HepG2 (cell line): Measurements from ENCODE around the gene ADCY7. TPM values are rescaled to one million over a fixed set of nuclear protein-coding genes. Genes with fewer than 3 reads are reported as not detected.

ENCODE experiments used
- FOXC1 ChIP-seq: sonication (generic); formaldehyde crosslinking; IDR thresholded peaks from 2 replicates; pipeline ENCODE4 v1.8.0; 2022; ENCODE audit warnings: mild to moderate bottlenecking, missing genetic modification reagents, borderline replicate concordance
- MTF1 ChIP-seq: sonication (generic); formaldehyde crosslinking; IDR thresholded peaks from 2 replicates; pipeline ENCODE4 v1.5.0; 2020; ENCODE audit warnings: missing genetic modification reagents
- NCOA1 ChIP-seq: sonication (generic); formaldehyde crosslinking; IDR thresholded peaks from 2 replicates; pipeline ENCODE4 v1.9.0; 2021; ENCODE audit warnings: missing genetic modification reagents
- RXRA ChIP-seq: sonication (generic); formaldehyde crosslinking; IDR thresholded peaks from 2 replicates; pipeline ENCODE4 v1.5.1; 2020; ENCODE audit warnings: missing genetic modification reagents
- SALL1 ChIP-seq: sonication (generic); formaldehyde crosslinking; IDR thresholded peaks from 2 replicates; pipeline ENCODE4 v1.8.0; 2022; ENCODE audit warnings: mild to moderate bottlenecking, missing genetic modification reagents
- SNAPC4 ChIP-seq: sonication (generic); formaldehyde crosslinking; IDR thresholded peaks from 2 replicates; pipeline ENCODE4 v1.4.0; 2020; ENCODE audit warnings: mild to moderate bottlenecking, missing genetic modification reagents
- ZBTB7B ChIP-seq: sonication (generic); formaldehyde crosslinking; IDR thresholded peaks from 2 replicates; pipeline ENCODE4 v1.4.0; 2020; ENCODE audit warnings: missing genetic modification reagents
- ZNF687 ChIP-seq: sonication (generic); formaldehyde crosslinking; IDR thresholded peaks from 2 replicates; pipeline ENCODE4 v1.5.1; 2020; ENCODE audit warnings: mild to moderate bottlenecking, missing genetic modification reagents, moderate library complexity
- ZNF703 ChIP-seq: sonication (generic); formaldehyde crosslinking; IDR thresholded peaks from 2 replicates; pipeline ENCODE4 v1.5.1; 2020; ENCODE audit warnings: missing genetic modification reagents, mild to moderate bottlenecking, moderate library complexity, borderline replicate concordance
- ZNF777 ChIP-seq: sonication (generic); formaldehyde crosslinking; IDR thresholded peaks from 2 replicates; pipeline ENCODE4 v1.4.0; 2020; ENCODE audit warnings: missing genetic modification reagents
- polyA plus RNA-seq, 8 experiments: library from polyadenylated mRNA; depleted of rRNA in 3 of 8; stranded (reverse) in 7 of 8; unstranded in 1 of 8; fragments of >200 nt; fragmentation: Illumina TruSeq in 4 of 8; extraction: Trizol in 4 of 8; gene quantifications; 2 replicates each; pipeline versions ENCODE4 v1.2.1 to v1.2.3, GENCODE V29; 2011 to 2016; ENCODE audit warnings: low read depth in 4 of 8, missing spikeins in 1 of 8, mixed read lengths in 1 of 8; ENCODE audit not compliant: insufficient read depth in 1 of 8
- total RNA-seq, 5 experiments: library from RNA; depleted of rRNA; stranded (reverse); fragments of >200 nt; fragmentation: Illumina TruSeq; extraction: Trizol; gene quantifications; 2 replicates each; pipeline ENCODE4 v1.2.3, GENCODE V29; 2016; ENCODE audit warnings: low read depth in 1 of 5
- TF ChIP-seq, protein P1 (sequence below): sonication (generic); formaldehyde crosslinking; IDR thresholded peaks from 2 replicates; pipeline ENCODE4 v1.4.0; 2020; ENCODE audit warnings: missing genetic modification reagents, borderline replicate concordance

The ADCY7 gene
- total and polyA plus RNA-seq, 2 of the 13 experiments (the other 11 are each of a cell fraction or from before 2014, with no cell fraction given) = 2.2 to 4.3 TPM

GRCh38 chr16:50259334-50260205, 6.8 kb upstream of the ADCY7 start (continued):
- TF ChIP-seq SNAPC4 (CRISPR knock-in tag) (no peak), MTF1 (CRISPR knock-in tag) (no peak), FOXC1 (CRISPR knock-in tag) (no peak), ZBTB7B (CRISPR knock-in tag) (peak; percentile 56), ZNF777 (no peak), ZNF687 (CRISPR knock-in tag) (peak; percentile 36; the same call in 1 of the 2 replicates), ZNF703 (no peak), RXRA (peak; percentile 87), NCOA1 (CRISPR knock-in tag) (no peak), SALL1 (CRISPR knock-in tag) (0 out of 2 replicates have a peak, but pooled peaks have one; percentile 8)
- TF ChIP-seq, protein P1, sequence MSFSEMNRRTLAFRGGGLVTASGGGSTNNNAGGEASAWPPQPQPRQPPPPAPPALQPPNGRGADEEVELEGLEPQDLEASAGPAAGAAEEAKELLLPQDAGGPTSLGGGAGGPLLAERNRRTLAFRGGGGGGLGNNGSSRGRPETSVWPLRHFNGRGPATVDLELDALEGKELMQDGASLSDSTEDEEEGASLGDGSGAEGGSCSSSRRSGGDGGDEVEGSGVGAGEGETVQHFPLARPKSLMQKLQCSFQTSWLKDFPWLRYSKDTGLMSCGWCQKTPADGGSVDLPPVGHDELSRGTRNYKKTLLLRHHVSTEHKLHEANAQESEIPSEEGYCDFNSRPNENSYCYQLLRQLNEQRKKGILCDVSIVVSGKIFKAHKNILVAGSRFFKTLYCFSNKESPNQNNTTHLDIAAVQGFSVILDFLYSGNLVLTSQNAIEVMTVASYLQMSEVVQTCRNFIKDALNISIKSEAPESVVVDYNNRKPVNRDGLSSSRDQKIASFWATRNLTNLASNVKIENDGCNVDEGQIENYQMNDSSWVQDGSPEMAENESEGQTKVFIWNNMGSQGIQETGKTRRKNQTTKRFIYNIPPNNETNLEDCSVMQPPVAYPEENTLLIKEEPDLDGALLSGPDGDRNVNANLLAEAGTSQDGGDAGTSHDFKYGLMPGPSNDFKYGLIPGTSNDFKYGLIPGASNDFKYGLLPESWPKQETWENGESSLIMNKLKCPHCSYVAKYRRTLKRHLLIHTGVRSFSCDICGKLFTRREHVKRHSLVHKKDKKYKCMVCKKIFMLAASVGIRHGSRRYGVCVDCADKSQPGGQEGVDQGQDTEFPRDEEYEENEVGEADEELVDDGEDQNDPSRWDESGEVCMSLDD (CRISPR knock-in tag) = no peak
